ENCODE data around the gene PCNX1.
"Not testable (repeated sequence)": the region's sequence is repeated elsewhere in the genome, so short reads cannot be mapped to it uniquely, and the experiment has no call there.

The PCNX1 gene

GRCh38 chr14:70916300-70916699, 9.0 kb downstream of the PCNX1 start:
- no peak for DNase-seq (ENCODE audit: low read depth, low spot score)

- DNase-seq (ENCODE audit: low read depth, low spot score), result no peak
Measured at GRCh38 chr14:70916799-70917198, 9.5 kb downstream of the PCNX1 start.

- DNase-seq (ENCODE audit: low read depth, low spot score), result no peak
Measured at GRCh38 chr14:70917633-70918032, 10.4 kb downstream of the PCNX1 start.

GRCh38 chr14:70919774-70920173, 12.5 kb downstream of the PCNX1 start:
- DNase-seq (ENCODE audit: low read depth, low spot score), result peak; percentile 64

- DNase-seq (ENCODE audit: low read depth, low spot score), result no peak
Measured at GRCh38 chr14:70920608-70921007, 13.3 kb downstream of the PCNX1 start.

GRCh38 chr14:70921669-70922068, 14.4 kb downstream of the PCNX1 start:
- no peak for DNase-seq (ENCODE audit: low read depth, low spot score)

GRCh38 chr14:70924521-70924920, 17.3 kb downstream of the PCNX1 start:
- DNase-seq (ENCODE audit: low read depth, low spot score), result no peak

- no peak for DNase-seq (ENCODE audit: low read depth, low spot score)
Measured at GRCh38 chr14:70926235-70926830, 19.1 kb downstream of the PCNX1 start.

- no peak for DNase-seq (ENCODE audit: low read depth, low spot score)
Measured at GRCh38 chr14:70931008-70931407, 23.7 kb downstream of the PCNX1 start.

GRCh38 chr14:70934084-70934483, 26.8 kb downstream of the PCNX1 start:
- no peak for DNase-seq (ENCODE audit: low read depth, low spot score)

- no peak for DNase-seq (ENCODE audit: low read depth, low spot score)
Measured at GRCh38 chr14:70934502-70935134, 27.4 kb downstream of the PCNX1 start.

- DNase-seq (ENCODE audit: low read depth, low spot score), result no peak
Measured at GRCh38 chr14:70935135-70935534, 27.9 kb downstream of the PCNX1 start.

- not testable (repeated sequence) for DNase-seq (ENCODE audit: low read depth, low spot score)
Measured at GRCh38 chr14:70939693-70940092, 32.4 kb downstream of the PCNX1 start.

- not testable (repeated sequence) for DNase-seq (ENCODE audit: low read depth, low spot score)
Measured at GRCh38 chr14:70941637-70942341, 34.5 kb downstream of the PCNX1 start.

- DNase-seq (ENCODE audit: low read depth, low spot score), result no peak
Measured at GRCh38 chr14:70942342-70942706, 35.1 kb downstream of the PCNX1 start.

GRCh38 chr14:70942721-70943120, 35.5 kb downstream of the PCNX1 start:
- not testable (repeated sequence) for DNase-seq (ENCODE audit: low read depth, low spot score)

- no peak for DNase-seq (ENCODE audit: low read depth, low spot score)
Measured at GRCh38 chr14:70943838-70944237, 36.6 kb downstream of the PCNX1 start.

GRCh38 chr14:70947739-70948138, 40.5 kb downstream of the PCNX1 start:
- no peak for DNase-seq (ENCODE audit: low read depth, low spot score)

GRCh38 chr14:70952485-70952884, 45.2 kb downstream of the PCNX1 start:
- DNase-seq (ENCODE audit: low read depth, low spot score), result no peak

- no peak for DNase-seq (ENCODE audit: low read depth, low spot score)
Measured at GRCh38 chr14:70954068-70954467, 46.8 kb downstream of the PCNX1 start.

- DNase-seq (ENCODE audit: low read depth, low spot score), result peak; percentile 43
Measured at GRCh38 chr14:70955543-70956480, 48.6 kb downstream of the PCNX1 start.

GRCh38 chr14:70956511-70956910, 49.3 kb downstream of the PCNX1 start:
- DNase-seq (ENCODE audit: low read depth, low spot score), result no peak
